ENCODE data around the gene NKAIN2. TPM values are rescaled to one million over a fixed set of nuclear protein-coding genes. Genes with fewer than 3 reads are reported as not detected.

Gene NKAIN2
- total RNA-seq, 1 donor from 2014 or later = 4.0 TPM

- no peak overlapping the region for H3K27ac Mint-ChIP-seq (ENCODE audit: unreplicated experiment)
- H3K4me3 Mint-ChIP-seq (ENCODE audit: unreplicated experiment) = no peak overlapping the region
- H3K4me1 Mint-ChIP-seq (ENCODE audit: low read depth) = no peaks in the 10 kb centered on the region
- H3K27me3 Mint-ChIP-seq (ENCODE audit: low read depth) = no peaks in the 10 kb centered on the region
- no peaks in the 10 kb centered on the region for H3K36me3 Mint-ChIP-seq (ENCODE audit: low read depth)
- DNase-seq (ENCODE audit: low spot score) = no peak
- no peak for TF ChIP-seq CTCF (IDR thresholded peaks at IDR 0.05)
- H3K9me3 Mint-ChIP-seq (ENCODE audit: low read depth) = no peaks in the 10 kb centered on the region
Measured at GRCh38 chr6:123873974-123874373, 70.3 kb downstream of the NKAIN2 start.

- Mint-ChIP-seq H3K36me3 (ENCODE audit: low read depth) (no peaks in the 10 kb centered on the region), H3K9me3 (ENCODE audit: low read depth) (no peaks in the 10 kb centered on the region), H3K4me1 (ENCODE audit: low read depth) (no peaks in the 10 kb centered on the region), H3K27me3 (ENCODE audit: low read depth) (no peaks in the 10 kb centered on the region), H3K4me3 (ENCODE audit: unreplicated experiment) (no peak overlapping the region), H3K27ac (ENCODE audit: unreplicated experiment) (no peak overlapping the region)
- no peak for TF ChIP-seq CTCF (IDR thresholded peaks at IDR 0.05)
- no peak for DNase-seq (ENCODE audit: low spot score)
Measured at GRCh38 chr6:123875784-123876183, 72.1 kb downstream of the NKAIN2 start.

DNA sequence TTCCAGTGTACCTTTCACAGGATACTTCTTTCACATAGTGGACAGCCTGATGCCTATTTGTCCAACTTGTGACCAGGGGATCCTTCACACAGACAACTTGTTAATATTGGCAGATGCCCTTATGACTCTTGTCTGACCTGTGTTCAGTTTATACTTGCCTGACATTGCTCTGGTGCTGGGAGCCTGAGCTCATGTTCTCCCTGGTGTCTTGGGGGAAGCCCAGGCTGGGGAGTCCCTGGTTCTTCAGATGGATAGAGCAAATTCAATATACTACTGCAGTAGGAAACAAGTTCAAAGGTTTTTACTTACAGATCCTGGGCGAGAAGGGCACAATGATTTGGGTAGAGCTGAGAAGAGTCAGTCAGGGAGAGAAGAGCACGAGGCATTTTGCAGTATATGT is 76.1 kb downstream of the NKAIN2 start:
- no peaks in the 10 kb centered on the region for H3K4me1 Mint-ChIP-seq (ENCODE audit: low read depth)
- DNase-seq (ENCODE audit: low spot score) = no peak
- peaks cover 3% of the 10 kb centered on the region for H3K9me3 Mint-ChIP-seq (ENCODE audit: low read depth)
- no peak for TF ChIP-seq CTCF (IDR thresholded peaks at IDR 0.05)
- no peak overlapping the region for H3K27ac Mint-ChIP-seq (ENCODE audit: unreplicated experiment)
- no peak overlapping the region for H3K4me3 Mint-ChIP-seq (ENCODE audit: unreplicated experiment)
- H3K27me3 Mint-ChIP-seq (ENCODE audit: low read depth) = no peaks in the 10 kb centered on the region
- no peaks in the 10 kb centered on the region for H3K36me3 Mint-ChIP-seq (ENCODE audit: low read depth)

GRCh38 chr6:123888771-123889513 is 85.3 kb downstream of the NKAIN2 start:
- H3K4me1 Mint-ChIP-seq (ENCODE audit: low read depth) = peaks cover 27% of the 10 kb centered on the region
- no peak for TF ChIP-seq CTCF (IDR thresholded peaks at IDR 0.05)
- H3K36me3 Mint-ChIP-seq (ENCODE audit: low read depth) = no peaks in the 10 kb centered on the region
- H3K9me3 Mint-ChIP-seq (ENCODE audit: low read depth) = peaks cover 3% of the 10 kb centered on the region
- no peak for DNase-seq (ENCODE audit: low spot score)
- peak overlapping the region; percentile 67 for H3K27ac Mint-ChIP-seq (ENCODE audit: unreplicated experiment)
- H3K4me3 Mint-ChIP-seq (ENCODE audit: unreplicated experiment) = no peak overlapping the region
- H3K27me3 Mint-ChIP-seq (ENCODE audit: low read depth) = peaks cover 2% of the 10 kb centered on the region

GRCh38 chr6:123895346-123895745 is 91.7 kb downstream of the NKAIN2 start:
- Mint-ChIP-seq H3K4me3 (ENCODE audit: unreplicated experiment) (no peak overlapping the region), H3K9me3 (ENCODE audit: low read depth) (no peaks in the 10 kb centered on the region), H3K27ac (ENCODE audit: unreplicated experiment) (no peak overlapping the region), H3K36me3 (ENCODE audit: low read depth) (no peaks in the 10 kb centered on the region), H3K4me1 (ENCODE audit: low read depth) (no peaks in the 10 kb centered on the region), H3K27me3 (ENCODE audit: low read depth) (peaks cover 2% of the 10 kb centered on the region)
- DNase-seq (ENCODE audit: low spot score) = no peak
- no peak for TF ChIP-seq CTCF (IDR thresholded peaks at IDR 0.05)
